Loucy (cell line): Measurements from ENCODE around the gene VAV2.

ENCODE experiments used
- H2AFZ ChIP-seq: fragments of 200-600 bp; sonication (generic); 2 replicates; pipeline ENCODE4 v1.6.0; 2016; ENCODE audit warnings: antibody characterized with exemption, mild to moderate bottlenecking, low read length, moderate library complexity
- H3F3A ChIP-seq: fragments of 200-600 bp; 2 replicates; pipeline ENCODE4 v1.6.0; 2016; ENCODE audit warnings: antibody characterized with exemption, low read depth, mild to moderate bottlenecking
- H3K27me3 ChIP-seq: fragments of 200-600 bp; sonication (generic); 2 replicates; pipeline ENCODE4 v1.6.1; 2014; ENCODE audit warnings: low read length, mild to moderate bottlenecking; ENCODE audit not compliant: insufficient read depth, poor library complexity, severe bottlenecking
- H3K36me3 ChIP-seq: fragments of 200-600 bp; sonication (generic); 2 replicates; pipeline ENCODE4 v1.6.1; 2016; ENCODE audit warnings: low read length; ENCODE audit not compliant: insufficient read depth
- H3K4me1 ChIP-seq: fragments of 200-600 bp; sonication (generic); 2 replicates; pipeline ENCODE4 v1.5.1; 2014; ENCODE audit warnings: low read length, mild to moderate bottlenecking; ENCODE audit not compliant: insufficient read depth, poor library complexity, severe bottlenecking
- H3K4me2 ChIP-seq: fragments of 200-600 bp; sonication (generic); 2 replicates; pipeline ENCODE4 v1.6.0; 2014; ENCODE audit warnings: antibody characterized with exemption, low read length, low read depth, mild to moderate bottlenecking; ENCODE audit not compliant: poor library complexity, severe bottlenecking
- H3K4me3 ChIP-seq: fragments of 200-600 bp; sonication (generic); 2 replicates; pipeline ENCODE4 v1.5.1; 2014; ENCODE audit warnings: low read length, mild to moderate bottlenecking, mixed read lengths; ENCODE audit not compliant: poor library complexity, severe bottlenecking
- H3K79me2 ChIP-seq: fragments of 200-600 bp; sonication (generic); 2 replicates; pipeline ENCODE4 v1.6.1; 2014; ENCODE audit warnings: low read length; ENCODE audit not compliant: insufficient read depth
- H3K9ac ChIP-seq: fragments of 200-600 bp; sonication (generic); 2 replicates; pipeline ENCODE4 v1.6.0; 2014; ENCODE audit warnings: mild to moderate bottlenecking, low read depth, low read length, moderate library complexity; ENCODE audit not compliant: poor library complexity, severe bottlenecking
- H3K9me2 ChIP-seq: fragments of 200-600 bp; sonication (generic); replicated peaks from 2 replicates; pipeline ENCODE4 v1.6.1; 2016; ENCODE audit warnings: low read depth, low read length, mixed read lengths
- H3K9me3 ChIP-seq: fragments of 200-600 bp; sonication (generic); 2 replicates; pipeline ENCODE4 v1.6.1; 2014; ENCODE audit warnings: mild to moderate bottlenecking, antibody characterized with exemption, low read length, low read depth; ENCODE audit not compliant: insufficient read depth
- H4K20me1 ChIP-seq: fragments of 200-600 bp; sonication (generic); 2 replicates; pipeline ENCODE4 v1.6.0; 2014; ENCODE audit warnings: antibody characterized with exemption, low read length, mild to moderate bottlenecking; ENCODE audit not compliant: insufficient read depth, poor library complexity, severe bottlenecking
- CTCF ChIP-seq: fragments of 200-600 bp; sonication (generic); conservative IDR thresholded peaks from 2 replicates; pipeline ENCODE4 v1.5.1; 2014; ENCODE audit warnings: mild to moderate bottlenecking, antibody characterized with exemption, low read length
- EZH2phosphoT487 ChIP-seq: fragments of 200-600 bp; IDR thresholded peaks from 2 replicates; pipeline ENCODE4 v1.6.1; 2018; ENCODE audit warnings: antibody characterized with exemption, mild to moderate bottlenecking, moderate library complexity, borderline replicate concordance

VAV2 gene

GRCh38 chr9:133769511-133770075, 222.5 kb downstream of the VAV2 start:
- 0 out of 2 replicates have a peak, but pooled peaks cover 6% of the 10 kb centered on the region for H3K9me3 ChIP-seq
- H3K79me2 ChIP-seq = no peaks in the 10 kb centered on the region
- no peaks in the 10 kb centered on the region for H3F3A ChIP-seq
- TF ChIP-seq EZH2phosphoT487 (no peak), CTCF (no peak)
- H2AFZ ChIP-seq = no peak overlapping the region
- no peaks in the 10 kb centered on the region for H3K27me3 ChIP-seq
- H3K4me2 ChIP-seq = no peak overlapping the region
- peaks cover 23% of the 10 kb centered on the region; the same call in 1 of the 2 replicates for H3K36me3 ChIP-seq
- no peaks in the 10 kb centered on the region for H4K20me1 ChIP-seq
- H3K9ac ChIP-seq = no peak overlapping the region
- H3K4me3 ChIP-seq = no peak overlapping the region
- no peaks in the 10 kb centered on the region for H3K4me1 ChIP-seq
- no peaks in the 10 kb centered on the region for H3K9me2 ChIP-seq

GRCh38 chr9:133768859-133769510, 223.1 kb downstream of the VAV2 start:
- H3K9me3 ChIP-seq = 0 out of 2 replicates have a peak, but pooled peaks cover 6% of the 10 kb centered on the region
- H3K9me2 ChIP-seq = no peaks in the 10 kb centered on the region
- H3K4me3 ChIP-seq = no peak overlapping the region
- H3K79me2 ChIP-seq = no peaks in the 10 kb centered on the region
- H4K20me1 ChIP-seq = no peaks in the 10 kb centered on the region
- H3K36me3 ChIP-seq = peaks cover 19% of the 10 kb centered on the region; the same call in 1 of the 2 replicates
- TF ChIP-seq EZH2phosphoT487 = no peak
- peak; percentile 48 for TF ChIP-seq CTCF
- no peaks in the 10 kb centered on the region for H3K4me1 ChIP-seq
- H3K9ac ChIP-seq = no peak overlapping the region
- H3F3A ChIP-seq = no peaks in the 10 kb centered on the region
- H3K4me2 ChIP-seq = no peak overlapping the region
- no peaks in the 10 kb centered on the region for H3K27me3 ChIP-seq
- no peak overlapping the region for H2AFZ ChIP-seq

- Histone ChIP-seq H3K4me1 (no peaks in the 10 kb centered on the region), H2AFZ (no peak overlapping the region), H3K36me3 (peaks cover 20% of the 10 kb centered on the region; the same call in 1 of the 2 replicates), H3K9ac (no peak overlapping the region), H3K4me2 (no peak overlapping the region), H3K79me2 (no peaks in the 10 kb centered on the region), H3K4me3 (no peak overlapping the region), H3K27me3 (no peaks in the 10 kb centered on the region), H3K9me2 (no peaks in the 10 kb centered on the region), H3K9me3 (0 out of 2 replicates have a peak, but pooled peaks cover 6% of the 10 kb centered on the region), H4K20me1 (no peaks in the 10 kb centered on the region), H3F3A (no peaks in the 10 kb centered on the region)
- no peak for TF ChIP-seq CTCF
- TF ChIP-seq EZH2phosphoT487 = no peak
These were observed 223.7 kb downstream of the VAV2 start for GRCh38 chr9:133768371-133768858.
